Ectodermal cell (in vitro differentiated cells): ENCODE measurements around the gene SGMS1.

Source experiments
- H3K27ac ChIP-seq: 2 replicates; pipeline ENCODE4 v1.7.0; 2013; ENCODE audit warnings: mild to moderate bottlenecking, low read depth, low read length; ENCODE audit not compliant: insufficient read depth, poor library complexity, severe bottlenecking
- H3K27me3 ChIP-seq: 2 replicates; pipeline ENCODE4 v1.7.0; 2013; ENCODE audit warnings: mild to moderate bottlenecking, low read length; ENCODE audit not compliant: insufficient read depth, control insufficient read depth, poor library complexity, severe bottlenecking
- H3K36me3 ChIP-seq: one replicate; pipeline ENCODE4 v1.7.0; 2013; ENCODE audit warnings: low read length; ENCODE audit not compliant: control insufficient read depth, insufficient read depth
- H3K4me1 ChIP-seq: one replicate; pipeline ENCODE4 v1.7.0; 2013; ENCODE audit warnings: low read length; ENCODE audit not compliant: control insufficient read depth, insufficient read depth
- H3K4me3 ChIP-seq: 2 replicates; pipeline ENCODE4 v1.7.0; 2013; ENCODE audit warnings: low read depth, low read length, control low read depth; ENCODE audit not compliant: insufficient read depth
- H3K9me3 ChIP-seq: 2 replicates; pipeline ENCODE4 v1.7.0; 2013; ENCODE audit warnings: mild to moderate bottlenecking, low read length, moderate library complexity; ENCODE audit not compliant: control insufficient read depth
- WGBS, 2 experiments: methylation state at CpG; one replicate each; pipeline ENCODE4 v1.1.7; 2013; ENCODE audit warnings: missing lambda C conversion rate in 2 of 2; 5-methylcytosine and 5-hydroxymethylcytosine counted together

The SGMS1 gene

GRCh38 chr10:50332108-50332842 lies 291.5 kb downstream of the SGMS1 start:
- no peak overlapping the region for H3K4me3 ChIP-seq
- H3K4me1 ChIP-seq, result no peaks in the 10 kb centered on the region
- no peaks in the 10 kb centered on the region for H3K36me3 ChIP-seq
- no peaks in the 10 kb centered on the region for H3K27me3 ChIP-seq
- no peak overlapping the region for H3K27ac ChIP-seq
- H3K9me3 ChIP-seq, result no peaks in the 10 kb centered on the region
- 89 to 92% methylated on average over 3 of the region's 3 CpGs for WGBS, 2 experiments

GRCh38 chr10:50331486-50331885 lies 292.3 kb downstream of the SGMS1 start:
- H3K9me3 ChIP-seq, result no peaks in the 10 kb centered on the region
- H3K4me1 ChIP-seq, result no peaks in the 10 kb centered on the region
- H3K36me3 ChIP-seq, result no peaks in the 10 kb centered on the region
- H3K4me3 ChIP-seq, result no peak overlapping the region
- no peaks in the 10 kb centered on the region for H3K27me3 ChIP-seq
- WGBS, 2 experiments, result 90 to 95% methylated on average over 2 of the region's 2 CpGs
- no peak overlapping the region for H3K27ac ChIP-seq

GRCh38 chr10:50326757-50327701 lies 296.7 kb downstream of the SGMS1 start:
- 88 to 93% methylated on average over 12 to 13 of the region's 13 CpGs for WGBS, 2 experiments
- H3K27ac ChIP-seq, result no peak overlapping the region
- no peaks in the 10 kb centered on the region for H3K9me3 ChIP-seq
- no peaks in the 10 kb centered on the region for H3K36me3 ChIP-seq
- H3K4me3 ChIP-seq, result no peak overlapping the region
- no peaks in the 10 kb centered on the region for H3K27me3 ChIP-seq
- no peaks in the 10 kb centered on the region for H3K4me1 ChIP-seq

- H3K36me3 ChIP-seq, result no peaks in the 10 kb centered on the region
- no peaks in the 10 kb centered on the region for H3K4me1 ChIP-seq
- no peaks in the 10 kb centered on the region for H3K27me3 ChIP-seq
- no peak overlapping the region for H3K27ac ChIP-seq
- no peaks in the 10 kb centered on the region for H3K9me3 ChIP-seq
- H3K4me3 ChIP-seq, result no peak overlapping the region
Measured at GRCh38 chr10:50326172-50326555, 297.6 kb downstream of the SGMS1 start.

GRCh38 chr10:50325449-50326171 lies 298.1 kb downstream of the SGMS1 start:
- H3K4me1 ChIP-seq, result no peaks in the 10 kb centered on the region
- H3K36me3 ChIP-seq, result no peaks in the 10 kb centered on the region
- no peaks in the 10 kb centered on the region for H3K27me3 ChIP-seq
- H3K4me3 ChIP-seq, result no peak overlapping the region
- 52 to 53% methylated on average over 6 of the region's 6 CpGs for WGBS, 2 experiments
- no peaks in the 10 kb centered on the region for H3K9me3 ChIP-seq
- H3K27ac ChIP-seq, result no peak overlapping the region

- no peak overlapping the region for H3K27ac ChIP-seq
- H3K4me3 ChIP-seq, result no peak overlapping the region
- H3K9me3 ChIP-seq, result no peaks in the 10 kb centered on the region
- H3K4me1 ChIP-seq, result no peaks in the 10 kb centered on the region
- H3K36me3 ChIP-seq, result no peaks in the 10 kb centered on the region
- no peaks in the 10 kb centered on the region for H3K27me3 ChIP-seq
- WGBS, 2 experiments, result 99 to 100% methylated on average over 2 to 4 of the region's 4 CpGs
Measured at GRCh38 chr10:50324680-50325393, 298.9 kb downstream of the SGMS1 start.

- 86 to 90% methylated on average over 2 of the region's 2 CpGs for WGBS, 2 experiments
- Histone ChIP-seq H3K36me3 (no peaks in the 10 kb centered on the region), H3K9me3 (no peaks in the 10 kb centered on the region), H3K4me3 (no peak overlapping the region), H3K27ac (no peak overlapping the region), H3K27me3 (no peaks in the 10 kb centered on the region), H3K4me1 (no peaks in the 10 kb centered on the region)
Measured at GRCh38 chr10:50324046-50324445, 299.7 kb downstream of the SGMS1 start.

GRCh38 chr10:50322077-50322476 lies 301.7 kb downstream of the SGMS1 start:
- H3K27ac ChIP-seq, result no peak overlapping the region
- no peaks in the 10 kb centered on the region for H3K27me3 ChIP-seq
- WGBS, 2 experiments, result 90 to 96% methylated on average over 1 to 2 of the region's 3 CpGs
- no peak overlapping the region for H3K4me3 ChIP-seq
- no peaks in the 10 kb centered on the region for H3K4me1 ChIP-seq
- no peaks in the 10 kb centered on the region for H3K36me3 ChIP-seq
- H3K9me3 ChIP-seq, result no peaks in the 10 kb centered on the region

- H3K27me3 ChIP-seq, result no peaks in the 10 kb centered on the region
- H3K36me3 ChIP-seq, result no peaks in the 10 kb centered on the region
- H3K9me3 ChIP-seq, result no peaks in the 10 kb centered on the region
Measured at GRCh38 chr10:50318129-50318528, 305.6 kb downstream of the SGMS1 start.

More at GRCh38 chr10:50318129-50318528, 305.6 kb downstream of the SGMS1 start:
- Histone ChIP-seq H3K27ac (no peak overlapping the region), H3K4me1 (no peaks in the 10 kb centered on the region), H3K4me3 (no peak overlapping the region)
